Measurements from ENCODE around the gene MKRN2. TPM values are rescaled to one million over a fixed set of nuclear protein-coding genes. Genes with fewer than 3 reads are reported as not detected.
"Not testable (repeated sequence)": the region's sequence is repeated elsewhere in the genome, so short reads cannot be mapped to it uniquely, and the experiment has no call there.

Gene MKRN2
- total RNA-seq, 4 donors from 2014 or later = 23.4 to 26.6 (median 24.6) TPM

GRCh38 chr3:12629560-12629959 lies 72.7 kb downstream of the MKRN2 start:
- DNase-seq (ENCODE audit: low spot score in 2 of 2) = no peak
- WGBS = 42% methylated on average over 4 of the region's 4 CpGs
- no peak overlapping the region for H3K27ac ChIP-seq
- H3K4me1 ChIP-seq = peaks cover 32% of the 10 kb centered on the region
- no peaks in the 10 kb centered on the region for H3K27me3 ChIP-seq
- H3K9me3 ChIP-seq = no peaks in the 10 kb centered on the region
- TF ChIP-seq, protein P1, sequence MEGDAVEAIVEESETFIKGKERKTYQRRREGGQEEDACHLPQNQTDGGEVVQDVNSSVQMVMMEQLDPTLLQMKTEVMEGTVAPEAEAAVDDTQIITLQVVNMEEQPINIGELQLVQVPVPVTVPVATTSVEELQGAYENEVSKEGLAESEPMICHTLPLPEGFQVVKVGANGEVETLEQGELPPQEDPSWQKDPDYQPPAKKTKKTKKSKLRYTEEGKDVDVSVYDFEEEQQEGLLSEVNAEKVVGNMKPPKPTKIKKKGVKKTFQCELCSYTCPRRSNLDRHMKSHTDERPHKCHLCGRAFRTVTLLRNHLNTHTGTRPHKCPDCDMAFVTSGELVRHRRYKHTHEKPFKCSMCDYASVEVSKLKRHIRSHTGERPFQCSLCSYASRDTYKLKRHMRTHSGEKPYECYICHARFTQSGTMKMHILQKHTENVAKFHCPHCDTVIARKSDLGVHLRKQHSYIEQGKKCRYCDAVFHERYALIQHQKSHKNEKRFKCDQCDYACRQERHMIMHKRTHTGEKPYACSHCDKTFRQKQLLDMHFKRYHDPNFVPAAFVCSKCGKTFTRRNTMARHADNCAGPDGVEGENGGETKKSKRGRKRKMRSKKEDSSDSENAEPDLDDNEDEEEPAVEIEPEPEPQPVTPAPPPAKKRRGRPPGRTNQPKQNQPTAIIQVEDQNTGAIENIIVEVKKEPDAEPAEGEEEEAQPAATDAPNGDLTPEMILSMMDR (IDR thresholded peaks at IDR 0.05) = no peak
- no peak for TF ChIP-seq EP300 (IDR thresholded peaks at IDR 0.05)
- TF ChIP-seq POLR2A (IDR thresholded peaks at IDR 0.05) = no peak
- TF ChIP-seq POLR2AphosphoS5 (IDR thresholded peaks at IDR 0.05) = no peak
- H3K36me3 ChIP-seq = no peaks in the 10 kb centered on the region
- H3K4me3 ChIP-seq = no peak overlapping the region

- H3K27ac ChIP-seq = no peak overlapping the region
Observed at GRCh38 chr3:12630292-12630691, 73.4 kb downstream of the MKRN2 start.

DNA sequence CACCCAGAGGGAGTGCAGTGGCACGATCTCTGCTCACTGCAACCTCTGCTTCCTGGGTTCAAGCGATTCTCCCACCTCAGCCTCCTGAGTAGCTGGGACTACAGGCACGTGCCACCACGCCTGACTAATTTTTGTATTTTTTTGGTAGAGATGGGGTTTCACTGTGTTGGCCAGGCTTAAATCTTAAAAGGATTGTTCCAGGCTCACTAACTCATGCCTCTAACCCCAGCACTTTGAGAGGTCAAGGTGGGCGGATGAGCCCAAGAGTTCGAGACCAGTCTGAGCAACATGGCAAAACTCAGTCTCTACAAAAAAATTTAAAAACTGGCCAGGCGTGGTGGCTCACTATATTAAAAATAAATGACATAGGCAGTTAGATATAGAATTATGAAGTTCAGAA lies 74.0 kb downstream of the MKRN2 start:
- 95% methylated on average over 7 of the region's 7 CpGs for WGBS
- H3K36me3 ChIP-seq; DNase-seq (ENCODE audit: low spot score in 2 of 2); H3K27ac ChIP-seq; H3K27me3 ChIP-seq; H3K4me3 ChIP-seq; H3K9me3 ChIP-seq: not testable (repeated sequence)
- H3K4me1 ChIP-seq = peaks cover 25% of the 10 kb centered on the region

More at GRCh38 chr3:12630292-12630691, 73.4 kb downstream of the MKRN2 start:
- WGBS = 75% methylated on average over 2 of the region's 2 CpGs
- Histone ChIP-seq H3K36me3 (no peaks in the 10 kb centered on the region), H3K9me3 (no peaks in the 10 kb centered on the region), H3K4me1 (peaks cover 29% of the 10 kb centered on the region), H3K4me3 (no peak overlapping the region), H3K27me3 (no peaks in the 10 kb centered on the region)
- TF ChIP-seq, protein P1 (IDR thresholded peaks at IDR 0.05) = no peak
- no peak for TF ChIP-seq POLR2AphosphoS5 (IDR thresholded peaks at IDR 0.05)
- no peak for TF ChIP-seq EP300 (IDR thresholded peaks at IDR 0.05)
- TF ChIP-seq POLR2A (IDR thresholded peaks at IDR 0.05) = no peak
- DNase-seq (ENCODE audit: low spot score in 2 of 2) = no peak

GRCh38 chr3:12632523-12632922 lies 75.6 kb downstream of the MKRN2 start:
- Histone ChIP-seq H3K27ac (no peak overlapping the region), H3K27me3 (no peaks in the 10 kb centered on the region), H3K4me3 (no peak overlapping the region), H3K9me3 (no peaks in the 10 kb centered on the region), H3K4me1 (peaks cover 25% of the 10 kb centered on the region), H3K36me3 (no peaks in the 10 kb centered on the region)
- no peak for DNase-seq (ENCODE audit: low spot score in 2 of 2)
- TF ChIP-seq POLR2AphosphoS5 (IDR thresholded peaks at IDR 0.05) (no peak), POLR2A (IDR thresholded peaks at IDR 0.05) (no peak), EP300 (IDR thresholded peaks at IDR 0.05) (no peak)
- TF ChIP-seq, protein P1 (IDR thresholded peaks at IDR 0.05) = no peak
- WGBS = 95% methylated on average over 2 of the region's 2 CpGs

DNA sequence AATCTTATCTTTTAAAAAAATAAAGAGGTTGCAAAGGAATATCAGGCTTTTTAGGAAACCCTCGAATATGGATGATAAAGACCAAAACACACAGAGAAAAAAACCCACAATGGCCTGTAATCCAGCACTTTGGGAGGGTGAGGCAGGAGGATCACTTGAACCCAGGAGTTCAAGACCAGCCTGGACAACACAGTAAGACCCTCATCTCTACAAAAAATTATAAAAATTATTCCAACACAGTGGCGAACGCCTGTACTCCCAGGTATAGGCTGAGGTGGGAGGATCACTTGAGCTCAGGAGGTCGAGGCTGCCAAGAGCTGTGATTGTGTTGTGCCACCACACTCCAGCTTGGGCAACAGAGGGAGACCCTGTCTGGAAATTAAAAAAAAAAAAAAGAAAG lies 76.2 kb downstream of the MKRN2 start:
- no peaks in the 10 kb centered on the region for H3K36me3 ChIP-seq
- no peak for DNase-seq (ENCODE audit: low spot score in 2 of 2)
- TF ChIP-seq POLR2AphosphoS5 (IDR thresholded peaks at IDR 0.05) = no peak
- TF ChIP-seq EP300 (IDR thresholded peaks at IDR 0.05) = no peak
- H3K27ac ChIP-seq = no peak overlapping the region
- H3K27me3 ChIP-seq = no peaks in the 10 kb centered on the region
- H3K4me3 ChIP-seq = no peak overlapping the region
- H3K4me1 ChIP-seq = peaks cover 25% of the 10 kb centered on the region
- WGBS = 91% methylated on average over 4 of the region's 4 CpGs
- no peaks in the 10 kb centered on the region for H3K9me3 ChIP-seq

Other genes starting within 250 kb of the MKRN2 start
- gene TSEN2, start 72.6 kb upstream of the MKRN2 start, total RNA-seq = 10 to 100 TPM; 13.6 to 26.1 (median 15.3) TPM
- gene MKRN2OS, start 11.6 kb upstream of the MKRN2 start, total RNA-seq = 1 to 10 TPM in 3 of 4 donors, under 1 TPM in 1; 0.91 to 2.0 (median 1.6) TPM
- gene RAF1, start 107.0 kb downstream of the MKRN2 start, total RNA-seq = 100 to 1,000 TPM in 3 of 4 donors, 10 to 100 TPM in 1; 96.3 to 155 (median 123) TPM
- gene TMEM40, start 202.2 kb downstream of the MKRN2 start, total RNA-seq = 10 to 100 TPM; 47.7 to 82.2 (median 63.8) TPM
- gene CAND2, start 239.6 kb downstream of the MKRN2 start, total RNA-seq = 1 to 10 TPM; 1.0 to 1.4 (median 1.3) TPM